PFSK-1 (cell line): ENCODE data around the gene GPR3.

ENCODE experiments used
- FOXP2 ChIP-seq: optimal IDR thresholded peaks from 2 replicates; pipeline ENCODE3; 2011; ENCODE audit warnings: borderline replicate concordance, control low read depth, inconsistent platforms; ENCODE audit not compliant: insufficient read depth; ENCODE audit errors: extremely low read length, extremely low read depth
- POLR2AphosphoS5 ChIP-seq: IDR thresholded peaks from 2 replicates; pipeline ENCODE4 v1.6.1; 2012; ENCODE audit warnings: low read depth, mild to moderate bottlenecking, control low read depth, low read length, moderate library complexity
- REST ChIP-seq, 2 experiments: IDR thresholded peaks; 2 replicates each; pipeline versions ENCODE4 v1.6.1 to v1.8.0; 2011 to 2012; ENCODE audit warnings: low read depth in 2 of 2, low read length in 2 of 2, control low read depth in 1 of 2, inconsistent platforms in 1 of 2, mild to moderate bottlenecking in 1 of 2, moderate library complexity in 1 of 2; ENCODE audit not compliant: insufficient read depth in 1 of 2
- SIN3A ChIP-seq: IDR thresholded peaks from 2 replicates; pipeline ENCODE4 v1.6.1; 2012; ENCODE audit warnings: mild to moderate bottlenecking, low read length, moderate library complexity, borderline replicate concordance; ENCODE audit not compliant: insufficient read depth
- TAF1 ChIP-seq: IDR thresholded peaks from 2 replicates; pipeline ENCODE4 v1.6.1; 2012; ENCODE audit warnings: low read length, control low read depth, borderline replicate concordance; ENCODE audit not compliant: insufficient read depth

- no peak for TF ChIP-seq SIN3A
- no peak for TF ChIP-seq POLR2AphosphoS5
- no peak for TF ChIP-seq TAF1
- no peak for TF ChIP-seq REST (IDR thresholded peaks at IDR 0.05; ENCODE audit: insufficient read depth in 1 of 2, low read depth in 2 of 2, low read length in 2 of 2)
- no peak for TF ChIP-seq FOXP2
Measured at GRCh38 chr1:27363766-27364695, 28.4 kb upstream of the GPR3 start.
